Astrocyte of the spinal cord (primary cell): ENCODE results near the gene TMEM128.
"Not testable (repeated sequence)": the region's sequence is repeated elsewhere in the genome, so short reads cannot be mapped to it uniquely, and the experiment has no call there.

Experiments
- DNase-seq: peaks from one replicate; pipeline ENCODE4 v3.0.0; 2011; ENCODE audit warnings: low read depth, low spot score
- H3K4me3 ChIP-seq: 2 replicates; pipeline ENCODE4 v1.5.1; 2011; ENCODE audit warnings: low read depth, mild to moderate bottlenecking, low read length, moderate library complexity
- CTCF ChIP-seq: IDR thresholded peaks from 2 replicates; pipeline ENCODE4 v1.5.1; 2012; ENCODE audit warnings: low read depth, mild to moderate bottlenecking, low read length, inconsistent platforms
- in situ Hi-C: cut with HindIII; loops from 2 replicates; pipeline ENCODE4 v1.10.0; 2017; ENCODE audit warnings: low sequenced_read_pairs

TMEM128 gene

DNA sequence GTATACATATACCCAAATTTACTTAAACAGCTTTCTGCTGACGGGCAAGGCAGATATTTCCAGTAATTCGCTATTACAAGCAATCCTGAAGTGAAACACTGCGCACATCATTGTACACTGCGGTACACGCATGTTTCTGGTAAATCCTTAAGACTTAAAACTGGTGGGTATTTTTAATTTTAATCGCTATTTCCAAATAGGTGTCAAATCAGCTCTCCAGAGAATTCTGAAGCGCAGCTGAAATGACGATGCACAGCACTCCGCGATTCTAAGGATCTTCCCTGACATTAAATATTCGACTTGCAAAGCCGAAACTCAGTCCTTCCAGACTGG is 361 bp downstream of the TMEM128 start:
- TF ChIP-seq CTCF, result no peak
- peak overlapping the region; percentile 81 for H3K4me3 ChIP-seq
- in situ Hi-C loops, result no loop called here
- no peak for DNase-seq

- no peak for DNase-seq
- no peak overlapping the region for H3K4me3 ChIP-seq
- in situ Hi-C loops, result no loop called here
- no peak for TF ChIP-seq CTCF
Observed at GRCh38 chr4:4245172-4245571, 2.9 kb downstream of the TMEM128 start.

DNA sequence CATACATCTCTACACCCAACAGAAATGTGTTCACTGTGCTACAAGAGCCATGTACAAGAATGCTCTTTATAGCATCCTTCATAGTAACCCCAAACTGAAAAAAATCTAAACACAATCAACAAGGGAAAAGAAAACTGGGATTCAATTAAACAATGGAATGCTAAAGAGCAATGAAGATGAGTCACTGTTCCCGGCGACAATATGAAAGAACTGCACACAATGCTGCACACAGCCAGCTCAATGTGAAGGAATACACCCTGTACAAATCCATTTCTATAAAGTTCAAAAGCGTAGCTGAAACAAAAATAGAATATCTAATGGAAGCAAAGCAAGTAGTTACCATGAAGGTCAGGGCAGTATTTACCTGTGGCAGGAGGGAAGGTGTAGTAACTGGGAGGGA is 8.5 kb downstream of the TMEM128 start:
- H3K4me3 ChIP-seq, DNase-seq, in situ Hi-C loops: not testable (repeated sequence)

DNA sequence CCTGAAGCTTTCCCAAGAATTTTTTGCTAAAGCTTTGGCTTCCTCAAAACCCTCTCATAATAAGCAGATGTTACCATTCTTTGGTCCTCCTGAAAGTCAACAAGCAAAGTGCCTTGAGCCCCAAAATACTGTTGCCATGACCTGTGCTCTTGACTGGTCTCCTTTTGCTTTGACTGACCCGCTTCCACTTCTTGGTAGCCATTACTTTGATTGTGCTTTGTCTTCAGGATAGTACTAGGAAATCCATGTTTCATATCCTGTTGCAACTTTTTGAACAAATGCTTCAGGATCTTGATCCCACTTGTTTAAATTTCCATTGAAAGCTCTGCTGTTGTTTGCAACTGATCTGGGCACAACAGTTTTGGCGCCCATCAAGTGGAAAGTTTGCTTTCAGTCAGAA is 14.4 kb downstream of the TMEM128 start:
- in situ Hi-C loops, result no loop called here
- TF ChIP-seq CTCF, result no peak

GRCh38 chr4:4228356-4228668 is 19.7 kb downstream of the TMEM128 start:
- in situ Hi-C loops, result no loop called here
- DNase-seq, result no peak
- H3K4me3 ChIP-seq, result no peak overlapping the region
- TF ChIP-seq CTCF, result no peak

More for the DNA sequence above, 14.4 kb downstream of the TMEM128 start:
- no peak for DNase-seq
- H3K4me3 ChIP-seq, result no peak overlapping the region

- in situ Hi-C loops, result no loop called here
- no peak for DNase-seq
- no peak overlapping the region for H3K4me3 ChIP-seq
- TF ChIP-seq CTCF, result no peak
Observed at GRCh38 chr4:4227510-4228355, 20.3 kb downstream of the TMEM128 start.

DNA sequence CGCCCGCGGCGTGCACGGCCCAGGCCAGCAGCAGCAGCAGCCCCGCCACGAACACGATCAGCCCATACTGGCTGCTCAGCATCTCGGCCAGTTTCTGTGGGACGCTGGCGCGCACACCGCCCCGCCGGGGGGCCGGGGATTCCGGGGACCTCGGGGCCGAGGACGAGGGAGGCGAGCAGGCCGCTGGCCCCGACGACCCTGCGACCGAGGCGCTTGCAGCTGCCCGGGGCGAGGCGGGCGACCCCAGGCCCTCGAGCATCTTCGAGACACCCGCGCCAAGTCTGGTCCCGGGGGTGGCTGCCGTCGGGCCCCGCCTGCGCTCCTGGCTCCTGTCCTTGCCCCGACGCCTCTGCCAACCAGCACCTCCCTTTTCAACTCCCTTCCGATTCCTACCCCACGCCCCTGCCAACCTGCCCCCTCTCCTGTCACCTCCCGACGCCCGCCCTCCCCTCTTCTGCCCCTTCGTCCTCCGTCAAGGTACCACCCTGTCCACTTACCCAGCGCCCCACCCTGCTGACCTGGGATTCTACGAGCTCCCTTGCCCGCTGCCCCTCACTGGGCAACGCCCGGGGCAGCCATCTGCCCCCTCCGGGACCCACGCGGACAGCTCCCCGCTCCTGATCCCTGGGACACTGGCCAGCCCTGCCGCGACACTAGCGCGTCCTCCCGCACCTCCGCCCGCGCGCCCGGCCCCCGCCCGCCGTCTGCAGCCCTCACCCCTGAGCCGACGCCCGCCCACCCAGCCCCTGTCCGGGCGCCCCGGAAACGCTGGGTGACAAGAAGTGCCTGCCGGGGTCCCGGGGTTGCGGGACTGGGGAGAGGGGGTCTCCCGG is 21.2 kb downstream of the TMEM128 start, which contains the start of gene OTOP1:
OTOP1 (minus strand) TSS at position 324 of the 833 bp plus-strand sequence; CDS start at position 259, 65 bp downstream.
- no peak for TF ChIP-seq CTCF
- H3K4me3 ChIP-seq, result no peak within 1 kb of the TSS
- no peak for DNase-seq
- in situ Hi-C loops, result no loop called here
